Thyroid gland (tissue), 4 donors: ENCODE data around the gene CACNA1B.
"Not testable (repeated sequence)": the region's sequence is repeated elsewhere in the genome, so short reads cannot be mapped to it uniquely, and the experiment has no call there.

Experiments used
- POLR2A ChIP-seq, 2 donors: fragments of 450-650 bp; IDR thresholded peaks; one replicate each; pipeline ENCODE4 v1.6.1; 2017; ENCODE audit warnings: antibody characterized with exemption in 2 of 2, mild to moderate bottlenecking in 2 of 2, moderate library complexity in 1 of 2
- TF ChIP-seq, protein P1 (sequence below), 6 experiments: fragments of 200-600 bp in 3 of 6; fragments of 450-650 bp in 3 of 6; sonication (generic) in 3 of 6; IDR thresholded peaks; one replicate each; pipeline ENCODE4 v1.5.1; 2016 to 2019; ENCODE audit warnings: antibody characterized with exemption in 6 of 6, mild to moderate bottlenecking in 2 of 6, inconsistent platforms in 1 of 6, moderate library complexity in 1 of 6

- TF ChIP-seq, protein P1, sequence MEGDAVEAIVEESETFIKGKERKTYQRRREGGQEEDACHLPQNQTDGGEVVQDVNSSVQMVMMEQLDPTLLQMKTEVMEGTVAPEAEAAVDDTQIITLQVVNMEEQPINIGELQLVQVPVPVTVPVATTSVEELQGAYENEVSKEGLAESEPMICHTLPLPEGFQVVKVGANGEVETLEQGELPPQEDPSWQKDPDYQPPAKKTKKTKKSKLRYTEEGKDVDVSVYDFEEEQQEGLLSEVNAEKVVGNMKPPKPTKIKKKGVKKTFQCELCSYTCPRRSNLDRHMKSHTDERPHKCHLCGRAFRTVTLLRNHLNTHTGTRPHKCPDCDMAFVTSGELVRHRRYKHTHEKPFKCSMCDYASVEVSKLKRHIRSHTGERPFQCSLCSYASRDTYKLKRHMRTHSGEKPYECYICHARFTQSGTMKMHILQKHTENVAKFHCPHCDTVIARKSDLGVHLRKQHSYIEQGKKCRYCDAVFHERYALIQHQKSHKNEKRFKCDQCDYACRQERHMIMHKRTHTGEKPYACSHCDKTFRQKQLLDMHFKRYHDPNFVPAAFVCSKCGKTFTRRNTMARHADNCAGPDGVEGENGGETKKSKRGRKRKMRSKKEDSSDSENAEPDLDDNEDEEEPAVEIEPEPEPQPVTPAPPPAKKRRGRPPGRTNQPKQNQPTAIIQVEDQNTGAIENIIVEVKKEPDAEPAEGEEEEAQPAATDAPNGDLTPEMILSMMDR (IDR thresholded peaks at IDR 0.05): not testable (repeated sequence)
- TF ChIP-seq POLR2A (IDR thresholded peaks at IDR 0.05): not testable (repeated sequence)
These were observed 250.4 kb downstream of the CACNA1B start for GRCh38 chr9:138128027-138128426.
